GM18502 (cell line): ENCODE results near the gene PRKRIP1.
"Not testable (repeated sequence)": the region's sequence is repeated elsewhere in the genome, so short reads cannot be mapped to it uniquely, and the experiment has no call there.

Experiments
- ATAC-seq: cut with Tn5 transposase; IDR thresholded peaks from one replicate; pipeline ENCODE4 v1.9.1; 2021; ENCODE audit warnings: mild to moderate bottlenecking; ENCODE audit not compliant: unreplicated experiment, poor library complexity

Gene PRKRIP1

GRCh38 chr7:102454468-102454867, 58.3 kb downstream of the PRKRIP1 start:
- no peak for ATAC-seq

- not testable (repeated sequence) for ATAC-seq
Observed at GRCh38 chr7:102454932-102455331, 58.8 kb downstream of the PRKRIP1 start.

DNA sequence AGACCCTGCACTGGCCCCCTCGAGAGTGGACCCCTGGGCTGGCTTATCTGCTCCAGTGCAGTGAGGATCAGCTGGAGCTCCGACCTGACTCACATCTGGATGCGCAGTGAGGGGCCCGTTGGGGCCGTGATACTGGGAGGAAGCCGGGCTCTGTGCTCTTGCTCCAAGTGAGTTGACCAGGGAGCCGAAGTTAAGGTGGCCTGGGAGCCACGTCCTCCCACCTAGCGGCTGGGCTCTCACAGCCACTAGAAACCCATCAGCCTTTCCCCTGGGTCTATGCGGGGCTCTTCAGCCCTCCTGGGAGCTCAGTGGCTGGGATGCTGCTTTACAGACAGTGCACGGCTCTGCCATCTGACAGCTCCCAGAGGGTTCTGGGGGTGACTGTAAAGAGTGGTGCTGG, 59.4 kb downstream of the PRKRIP1 start:
- ATAC-seq: no peak

DNA sequence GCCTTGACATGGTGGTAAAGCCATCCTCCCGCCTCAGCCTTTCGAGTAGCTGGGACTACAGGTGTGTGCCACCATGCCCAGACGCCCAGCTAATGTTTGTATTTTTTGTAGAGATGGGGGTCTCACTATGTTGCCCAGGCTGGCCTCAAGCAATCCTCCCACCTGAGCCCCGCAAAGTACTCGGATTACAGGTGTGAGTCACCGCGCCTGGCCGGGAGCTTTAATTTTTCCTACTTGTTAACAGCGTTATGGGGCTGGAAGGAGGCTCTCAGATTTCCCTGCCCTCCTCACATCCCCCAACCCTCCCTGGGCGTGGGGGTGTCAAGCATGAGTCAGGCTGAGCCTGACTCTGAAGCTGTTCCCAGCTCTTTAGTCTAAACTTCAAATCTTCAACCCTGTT, 60.2 kb downstream of the PRKRIP1 start:
- ATAC-seq: no peak

GRCh38 chr7:102457352-102457924, 61.3 kb downstream of the PRKRIP1 start:
- no peak for ATAC-seq

DNA sequence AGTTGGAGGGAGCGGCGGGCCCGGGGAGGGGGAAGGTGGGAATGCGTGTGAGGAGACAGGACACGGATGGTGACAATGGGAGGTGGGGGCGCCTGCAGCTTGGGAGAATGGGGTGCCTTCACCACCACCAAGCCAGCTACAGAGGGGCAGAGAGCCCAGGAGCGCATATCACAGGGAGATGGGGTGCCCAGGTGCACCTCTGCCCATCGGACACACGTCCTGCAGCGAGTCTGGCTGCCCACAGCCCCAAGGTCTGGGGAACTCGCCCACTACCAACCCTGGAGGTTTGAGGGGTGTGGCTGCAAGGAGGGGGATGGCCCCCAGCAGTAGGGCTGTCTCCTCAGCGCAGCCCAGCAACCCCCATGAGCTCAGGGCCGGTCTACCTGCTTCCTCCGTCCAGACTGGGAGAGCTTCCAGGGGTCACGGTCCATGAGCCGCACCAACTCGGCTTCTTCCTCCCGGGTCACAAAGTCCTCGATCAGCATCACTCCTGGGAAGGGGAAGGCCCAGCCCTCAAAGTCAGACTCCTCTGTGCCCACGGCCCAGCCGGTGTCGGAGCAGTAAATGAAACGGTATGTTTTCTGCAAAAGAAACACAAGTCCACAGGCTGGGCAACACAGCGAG, 63.2 kb downstream of the PRKRIP1 start:
- no peak for ATAC-seq

GRCh38 chr7:102460467-102460866, 64.3 kb downstream of the PRKRIP1 start:
- no peak for ATAC-seq

DNA sequence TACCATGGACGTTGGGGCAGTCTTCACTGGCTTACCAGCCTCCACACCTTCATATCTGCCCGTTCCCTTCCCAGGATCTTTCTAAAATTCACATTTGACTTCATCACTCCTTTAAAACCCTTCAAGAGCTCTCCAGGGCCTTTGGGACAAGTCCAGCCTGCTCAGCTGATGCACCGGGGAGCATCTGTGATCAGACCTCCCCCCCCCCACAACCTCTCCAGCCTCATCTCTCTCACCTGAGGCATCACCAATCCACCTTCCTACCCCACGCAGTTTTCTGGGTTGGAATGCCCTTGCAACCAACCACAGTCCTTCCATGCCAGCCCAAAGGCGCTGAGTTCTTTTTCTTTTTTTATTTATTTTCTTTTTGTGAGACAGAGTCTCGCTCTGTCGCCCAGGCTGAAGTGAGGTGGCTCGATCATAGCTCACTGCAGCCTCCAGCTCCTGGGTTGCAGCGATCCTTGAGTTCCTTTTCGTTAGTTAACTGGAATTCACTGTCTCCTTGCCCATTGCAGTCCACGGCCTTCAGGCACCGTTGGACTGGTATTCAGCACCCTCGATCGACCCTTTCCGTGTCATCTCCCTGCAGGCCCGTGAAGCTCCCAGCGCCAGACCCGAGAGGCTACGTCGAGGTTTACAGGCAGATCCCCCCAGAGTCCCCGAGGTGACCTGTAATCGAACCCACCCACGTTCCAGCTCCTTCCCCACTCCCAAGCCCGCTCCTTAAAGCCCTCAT, 67.8 kb downstream of the PRKRIP1 start:
- peak; percentile 17 for ATAC-seq

- peak; percentile 83 for ATAC-seq
Observed at GRCh38 chr7:102464577-102465280, 68.6 kb downstream of the PRKRIP1 start, which contains the start of the genes ALKBH4 and LRWD1. Gene ALKBH4 (minus strand): TSS chr7:102464863. CDS start chr7:102464836, 27 bp downstream. Gene LRWD1 (plus strand): TSS chr7:102464984. CDS start chr7:102465081, 97 bp downstream.

- no peak for ATAC-seq
Observed at GRCh38 chr7:102466097-102466496, 69.9 kb downstream of the PRKRIP1 start.

DNA sequence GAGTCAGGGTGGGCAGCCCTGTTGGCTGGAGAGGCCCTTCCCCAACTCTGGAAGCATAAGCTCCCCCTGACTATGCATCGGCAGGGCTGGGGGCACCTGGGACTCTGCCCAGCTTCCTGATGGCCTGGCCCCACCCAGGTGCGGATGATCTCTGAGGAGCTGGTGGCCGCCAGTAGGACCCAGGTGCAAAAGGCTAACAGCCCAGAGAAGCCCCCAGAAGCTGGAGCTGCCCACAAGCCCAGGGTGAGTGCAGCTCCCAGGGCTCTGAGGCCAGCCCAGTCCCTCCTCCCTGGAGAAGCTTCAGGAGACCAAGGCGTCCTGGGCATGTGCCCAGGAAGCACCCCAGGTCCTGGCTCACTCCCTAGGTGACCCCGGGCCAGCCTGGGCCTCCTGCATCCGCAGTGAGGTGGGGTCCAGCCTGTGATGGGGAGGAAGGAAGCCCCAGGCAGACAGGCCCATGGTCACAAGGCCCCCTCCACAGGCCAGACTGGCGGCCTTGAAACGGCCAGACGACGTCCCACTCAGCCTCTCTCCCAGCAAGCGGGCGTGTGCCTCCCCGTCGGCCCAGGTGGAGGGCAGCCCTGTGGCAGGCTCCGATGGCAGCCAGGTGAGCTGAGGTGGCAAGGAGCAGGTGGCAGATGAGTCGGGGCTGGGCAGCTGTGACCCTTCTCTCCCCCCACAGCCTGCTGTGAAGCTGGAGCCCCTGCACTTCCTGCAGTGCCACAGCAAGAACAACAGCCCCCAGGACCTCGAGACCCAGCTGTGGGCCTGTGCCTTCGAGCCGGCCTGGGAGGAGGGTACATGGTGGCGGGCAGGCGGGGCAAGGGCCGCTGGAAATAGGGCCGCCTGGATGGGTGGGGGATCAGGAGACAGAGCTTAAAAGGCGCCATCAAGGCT, 71.7 kb downstream of the PRKRIP1 start:
- no peak for ATAC-seq

DNA sequence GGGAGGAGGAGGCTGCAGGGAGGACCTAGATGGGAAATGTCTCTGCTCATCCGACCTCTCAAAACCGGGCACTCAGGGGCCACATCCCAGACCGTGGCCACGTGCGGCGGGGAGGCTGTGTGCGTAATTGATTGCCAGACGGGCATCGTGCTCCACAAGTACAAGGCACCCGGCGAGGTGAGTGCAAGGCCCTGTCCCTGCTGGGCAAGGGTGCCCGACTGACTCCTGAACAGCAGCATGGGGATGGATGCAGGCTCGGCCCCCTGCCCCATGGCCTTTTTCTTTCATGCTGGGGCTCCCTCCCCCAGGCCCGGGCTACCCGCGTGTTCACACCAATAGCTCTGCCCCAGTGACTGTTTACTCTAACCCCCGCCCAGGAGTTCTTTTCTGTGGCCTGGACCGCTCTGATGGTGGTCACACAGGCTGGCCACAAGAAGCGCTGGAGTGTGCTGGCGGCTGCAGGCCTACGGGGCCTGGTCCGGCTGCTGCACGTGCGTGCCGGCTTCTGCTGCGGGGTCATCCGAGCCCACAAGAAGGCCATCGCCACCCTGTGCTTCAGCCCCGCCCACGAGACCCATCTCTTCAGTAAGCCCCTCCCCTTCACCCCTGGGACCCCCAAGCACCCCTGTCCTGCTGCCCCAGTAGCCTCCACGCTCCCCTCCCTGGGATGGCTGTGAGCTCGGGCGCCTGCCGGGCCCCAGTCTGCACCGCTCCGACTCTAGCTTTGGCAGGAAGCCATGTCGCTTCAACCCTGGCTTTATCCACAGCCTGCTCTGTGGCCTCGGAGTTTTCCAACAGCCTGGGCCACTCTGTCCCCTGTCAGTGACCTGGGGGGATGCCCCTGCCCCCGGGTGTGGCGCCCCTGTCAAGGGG, 72.6 kb downstream of the PRKRIP1 start:
- ATAC-seq: no peak

- no peak for ATAC-seq
Observed at GRCh38 chr7:102469351-102469971, 73.3 kb downstream of the PRKRIP1 start.

- no peak for ATAC-seq
Observed at GRCh38 chr7:102469972-102470825, 74.0 kb downstream of the PRKRIP1 start.

DNA sequence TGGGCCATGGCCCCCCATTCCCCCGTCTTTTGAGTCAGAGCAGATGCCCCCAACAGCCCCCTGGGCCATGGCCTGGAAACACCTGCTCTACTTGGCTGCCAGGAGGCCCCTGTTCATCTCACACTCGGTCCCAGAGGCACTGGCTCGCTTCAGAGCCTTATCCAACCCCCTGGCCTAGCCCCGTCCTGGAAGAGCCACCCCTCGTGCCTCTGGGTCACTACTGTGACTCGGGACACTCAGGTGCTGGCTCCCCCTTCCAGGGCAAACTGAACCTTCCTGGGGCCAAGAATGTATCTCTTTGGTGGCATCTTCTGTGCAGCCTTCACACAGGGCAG, 75.6 kb downstream of the PRKRIP1 start:
- no peak for ATAC-seq

DNA sequence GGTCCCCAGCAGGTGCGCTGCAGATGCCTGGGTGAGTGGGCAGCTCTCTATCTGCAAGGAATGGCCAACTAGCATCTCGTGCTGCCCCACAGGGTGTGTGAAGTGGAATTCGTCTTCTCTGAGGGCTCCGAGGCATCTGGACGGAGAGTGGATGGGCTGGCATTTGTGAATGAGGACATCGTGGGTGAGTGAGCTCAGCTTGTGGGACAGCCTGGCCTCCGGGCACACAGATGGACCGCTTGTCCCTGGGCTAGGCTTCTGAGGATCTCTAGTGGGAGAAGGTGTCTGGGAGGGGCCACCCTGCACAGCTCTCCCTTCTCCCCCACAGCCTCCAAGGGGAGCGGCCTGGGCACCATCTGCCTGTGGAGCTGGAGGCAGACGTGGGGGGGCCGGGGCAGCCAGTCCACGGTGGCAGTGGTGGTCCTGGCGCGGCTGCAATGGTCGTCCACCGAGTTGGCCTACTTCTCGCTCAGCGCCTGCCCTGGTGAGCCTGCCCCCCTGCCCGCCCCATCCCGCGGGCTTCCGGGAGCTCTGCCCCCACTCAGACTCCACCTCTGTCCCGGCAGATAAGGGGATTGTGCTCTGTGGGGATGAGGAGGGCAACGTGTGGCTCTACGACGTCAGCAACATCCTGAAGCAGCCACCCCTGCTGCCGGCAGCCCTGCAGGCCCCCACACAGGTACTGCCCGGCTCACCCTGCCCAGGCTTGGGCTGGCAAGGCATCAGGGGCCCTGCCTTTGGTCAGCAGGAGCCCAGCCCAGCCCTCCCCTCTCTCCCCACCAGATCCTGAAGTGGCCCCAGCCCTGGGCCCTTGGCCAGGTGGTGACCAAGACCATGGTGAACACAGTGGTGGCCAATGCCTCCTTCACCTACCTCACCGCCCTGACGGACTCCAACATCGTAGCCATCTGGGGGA, 76.2 kb downstream of the PRKRIP1 start:
- no peak for ATAC-seq
